WTC11 (cell line): ENCODE measurements around the gene AMMECR1L. TPM values are rescaled to one million over a fixed set of nuclear protein-coding genes. Genes with fewer than 3 reads are reported as not detected.

Experiments
- ATAC-seq: fragments of 200-7000 bp; cut with Tn5 transposase; 2 replicates; pipeline ENCODE4 v1.10.0; 2021; ENCODE audit warnings: mild to moderate bottlenecking, moderate library complexity
- CTCF ChIA-PET: fragments of 300-600 bp; sonication (Branson Sonifier 250); formaldehyde crosslinking; loops from one replicate; lab custom pipeline; 2021; ENCODE audit warnings: antibody characterized with exemption; lab: Charles Lee
- POLR2A ChIA-PET: fragments of 350-600 bp; sonication (Branson Sonifier 250); formaldehyde crosslinking; loops from one replicate; lab custom pipeline; 2021; ENCODE audit warnings: antibody characterized with exemption; lab: Charles Lee
- DNase-seq: peaks from one replicate; pipeline ENCODE4 v3.0.0; 2021; ENCODE audit warnings: low spot score
- H3K27ac Mint-ChIP-seq: 2 replicates; pipeline ENCODE4 v1.8.0; 2021; ENCODE audit warnings: mixed read lengths
- H3K27me3 Mint-ChIP-seq: 2 replicates; pipeline ENCODE4 v1.8.0; 2021; ENCODE audit warnings: low read depth, mild to moderate bottlenecking, moderate library complexity, mixed read lengths
- H3K36me3 Mint-ChIP-seq: 2 replicates; pipeline ENCODE4 v1.8.0; 2021; ENCODE audit warnings: mixed read lengths
- H3K4me1 Mint-ChIP-seq: 2 replicates; pipeline ENCODE4 v1.8.0; 2022; ENCODE audit warnings: mixed read lengths
- H3K4me3 Mint-ChIP-seq: 2 replicates; pipeline ENCODE4 v1.8.0; 2021; ENCODE audit warnings: mild to moderate bottlenecking, moderate library complexity, mixed read lengths
- H3K9me3 Mint-ChIP-seq: 2 replicates; pipeline ENCODE4 v1.8.0; 2021; ENCODE audit warnings: mixed read lengths
- ARID4B ChIP-seq: sonication (generic); formaldehyde crosslinking; IDR thresholded peaks from 2 replicates; pipeline ENCODE4 v1.8.0; 2023; ENCODE audit warnings: missing genetic modification reagents, mild to moderate bottlenecking, borderline replicate concordance
- ATF6 ChIP-seq: sonication (generic); formaldehyde crosslinking; IDR thresholded peaks from 2 replicates; pipeline ENCODE4 v1.8.1; 2023; ENCODE audit warnings: mild to moderate bottlenecking, missing genetic modification reagents
- CREM ChIP-seq: sonication (generic); formaldehyde crosslinking; IDR thresholded peaks from 2 replicates; pipeline ENCODE4 v1.8.1; 2022; ENCODE audit warnings: mild to moderate bottlenecking, missing genetic modification reagents, moderate library complexity
- E2F5 ChIP-seq: sonication (generic); formaldehyde crosslinking; IDR thresholded peaks from 2 replicates; pipeline ENCODE4 v1.8.1; 2022; ENCODE audit warnings: mild to moderate bottlenecking, moderate library complexity, missing genetic modification reagents
- GRHL2 ChIP-seq: fragments of 250-450 bp; sonication (Bioruptor Pico); IDR thresholded peaks from 2 replicates; pipeline ENCODE4 v1.8.0; 2022; ENCODE audit warnings: mild to moderate bottlenecking, moderate library complexity; ENCODE audit not compliant: insufficient replicate concordance, severe bottlenecking
- HMGXB4 ChIP-seq: sonication (generic); formaldehyde crosslinking; IDR thresholded peaks from 2 replicates; pipeline ENCODE4 v1.8.1; 2023; ENCODE audit warnings: mild to moderate bottlenecking, moderate library complexity, missing genetic modification reagents
- MXD4 ChIP-seq: fragments of 250-450 bp; sonication (Bioruptor Pico); IDR thresholded peaks from 2 replicates; pipeline ENCODE4 v1.8.0; 2021; ENCODE audit warnings: mild to moderate bottlenecking, moderate library complexity, borderline replicate concordance
- NR2C2 ChIP-seq: sonication (generic); formaldehyde crosslinking; IDR thresholded peaks from 2 replicates; pipeline ENCODE4 v1.8.0; 2022; ENCODE audit warnings: mild to moderate bottlenecking, missing genetic modification reagents
- OVOL2 ChIP-seq: fragments of 250-450 bp; sonication (Bioruptor Pico); IDR thresholded peaks from 2 replicates; pipeline ENCODE4 v1.9.0; 2021; ENCODE audit warnings: mild to moderate bottlenecking, borderline replicate concordance
- SMAD3 ChIP-seq: sonication (generic); formaldehyde crosslinking; IDR thresholded peaks from 2 replicates; pipeline ENCODE4 v1.8.0; 2022; ENCODE audit warnings: missing genetic modification reagents, mild to moderate bottlenecking, borderline replicate concordance
- SMAD4 ChIP-seq: sonication (generic); formaldehyde crosslinking; IDR thresholded peaks from 2 replicates; pipeline ENCODE4 v1.8.0; 2022; ENCODE audit warnings: mild to moderate bottlenecking, missing genetic modification reagents
- ZMAT4 ChIP-seq: fragments of 250-450 bp; sonication (Bioruptor Pico); IDR thresholded peaks from 2 replicates; pipeline ENCODE4 v1.9.0; 2021; ENCODE audit warnings: mild to moderate bottlenecking
- ZNF138 ChIP-seq: sonication (generic); formaldehyde crosslinking; conservative IDR thresholded peaks from 2 replicates; pipeline ENCODE4 v1.8.1; 2022; ENCODE audit warnings: mild to moderate bottlenecking, moderate library complexity, missing genetic modification reagents
- ZNF219 ChIP-seq: sonication (generic); formaldehyde crosslinking; IDR thresholded peaks from 2 replicates; pipeline ENCODE4 v1.8.0; 2023; ENCODE audit warnings: missing genetic modification reagents, mild to moderate bottlenecking, borderline replicate concordance
- ZNF396 ChIP-seq: fragments of 250-450 bp; sonication (Bioruptor Pico); IDR thresholded peaks from 2 replicates; pipeline ENCODE4 v1.8.0; 2021; ENCODE audit warnings: mild to moderate bottlenecking, moderate library complexity, borderline replicate concordance
- ZNF425 ChIP-seq: fragments of 250-450 bp; sonication (Bioruptor Pico); conservative IDR thresholded peaks from 2 replicates; pipeline ENCODE4 v1.9.0; 2021; ENCODE audit warnings: mild to moderate bottlenecking
- ZNF671 ChIP-seq: fragments of 250-450 bp; sonication (Bioruptor Pico); IDR thresholded peaks from 2 replicates; pipeline ENCODE4 v1.8.0; 2021; ENCODE audit warnings: mild to moderate bottlenecking
- total RNA-seq: library from RNA; stranded (reverse); gene quantifications from 3 replicates; pipeline ENCODE4 v1.2.3, GENCODE V29; 2021

The AMMECR1L gene
- total RNA-seq, 1 experiment from 2014 or later, result 17.9 TPM

- TF ChIP-seq HMGXB4 (CRISPR knock-in tag) (no peak), ZNF425 (CRISPR knock-in tag) (no peak), SMAD4 (CRISPR knock-in tag) (no peak), ZNF671 (CRISPR knock-in tag) (no peak), ATF6 (CRISPR knock-in tag) (no peak)
Measured at GRCh38 chr2:127901339-127902056, 15.7 kb upstream of the AMMECR1L start (continued).

- Mint-ChIP-seq H3K36me3 (peaks cover 4% of the 10 kb centered on the region; the same call in 1 of the 2 replicates), H3K4me3 (no peak overlapping the region), H3K9me3 (peaks cover 9% of the 10 kb centered on the region; the same call in 1 of the 2 replicates), H3K27ac (no peak overlapping the region), H3K27me3 (no peaks in the 10 kb centered on the region), H3K4me1 (peaks cover 10% of the 10 kb centered on the region; the same call in 1 of the 2 replicates)
- no peak for TF ChIP-seq OVOL2 (CRISPR knock-in tag)
- TF ChIP-seq ARID4B (CRISPR knock-in tag), result no peak
- no peak for TF ChIP-seq ZNF671 (CRISPR knock-in tag)
- no peak for TF ChIP-seq GRHL2 (CRISPR knock-in tag)
- no peak for TF ChIP-seq ZNF396
- no peak for TF ChIP-seq NR2C2 (CRISPR knock-in tag)
- ChIA-PET CTCF (no interaction called here), POLR2A (no interaction called here)
- ATAC-seq (no peak), DNase-seq (no peak)
Measured at GRCh38 chr2:127897531-127898211, 11.9 kb upstream of the AMMECR1L start.

- Mint-ChIP-seq H3K4me3 (no peak overlapping the region), H3K9me3 (peaks cover 8% of the 10 kb centered on the region; the same call in 1 of the 2 replicates), H3K27me3 (no peaks in the 10 kb centered on the region), H3K4me1 (peaks cover 18% of the 10 kb centered on the region), H3K36me3 (peaks cover 4% of the 10 kb centered on the region; the same call in 1 of the 2 replicates), H3K27ac (no peak overlapping the region)
- peak; percentile 87 for ATAC-seq
- DNase-seq, result peak; percentile 52
- ChIA-PET POLR2A (no interaction called here), CTCF (interaction anchor here (1.0 kb wide), 2 partner anchors 12 to 15 kb away, joined by 4 read pairs; no protein-coding TSS in a partner anchor)
- TF ChIP-seq ZNF138 (CRISPR knock-in tag) (no peak), SMAD3 (CRISPR knock-in tag) (no peak), CREM (CRISPR knock-in tag) (no peak), ZMAT4 (no peak), ZNF219 (CRISPR knock-in tag) (no peak), MXD4 (CRISPR knock-in tag) (no peak), E2F5 (CRISPR knock-in tag) (no peak)
Measured at GRCh38 chr2:127893494-127893893, 7.7 kb upstream of the AMMECR1L start.
